SK-N-SH treated with all-trans-retinoic acid at 6 μM for 48 hours (cell line): ENCODE data around the gene CTNNA3.

ENCODE experiments used
- GLIS3 ChIP-seq: fragments of 250-450 bp; sonication (Bioruptor Pico); IDR thresholded peaks from 2 replicates; pipeline ENCODE4 v1.5.0; 2020; ENCODE audit warnings: mild to moderate bottlenecking, moderate library complexity
- ISL1 ChIP-seq: fragments of 250-450 bp; sonication (Bioruptor Pico); IDR thresholded peaks from 2 replicates; pipeline ENCODE4 v2.1.2; 2022; ENCODE audit warnings: mild to moderate bottlenecking, moderate library complexity
- PATZ1 ChIP-seq: fragments of 250-450 bp; sonication (Bioruptor Pico); IDR thresholded peaks from 2 replicates; pipeline ENCODE4 v1.8.0; 2020; ENCODE audit warnings: mild to moderate bottlenecking, moderate library complexity, borderline replicate concordance
- PPARA ChIP-seq: fragments of 250-450 bp; sonication (Bioruptor Pico); IDR thresholded peaks from 2 replicates; pipeline ENCODE4 v1.5.0; 2020; ENCODE audit warnings: mild to moderate bottlenecking, borderline replicate concordance
- RARB ChIP-seq: fragments of 250-450 bp; sonication (Bioruptor Pico); IDR thresholded peaks from 2 replicates; pipeline ENCODE4 v1.8.0; 2021; ENCODE audit warnings: mild to moderate bottlenecking, moderate library complexity
- ZFP30 ChIP-seq: fragments of 450-650 bp; formaldehyde crosslinking; IDR thresholded peaks from 2 replicates; pipeline ENCODE4 v1.5.0; 2022; ENCODE audit warnings: mild to moderate bottlenecking, moderate library complexity
- ZNF70 ChIP-seq: fragments of 450-650 bp; formaldehyde crosslinking; IDR thresholded peaks from 2 replicates; pipeline ENCODE4 v1.5.0; 2020; ENCODE audit warnings: mild to moderate bottlenecking, moderate library complexity
- ZNF8 ChIP-seq: fragments of 450-650 bp; formaldehyde crosslinking; IDR thresholded peaks from 2 replicates; pipeline ENCODE4 v1.5.0; 2020; ENCODE audit warnings: mild to moderate bottlenecking, moderate library complexity

DNA sequence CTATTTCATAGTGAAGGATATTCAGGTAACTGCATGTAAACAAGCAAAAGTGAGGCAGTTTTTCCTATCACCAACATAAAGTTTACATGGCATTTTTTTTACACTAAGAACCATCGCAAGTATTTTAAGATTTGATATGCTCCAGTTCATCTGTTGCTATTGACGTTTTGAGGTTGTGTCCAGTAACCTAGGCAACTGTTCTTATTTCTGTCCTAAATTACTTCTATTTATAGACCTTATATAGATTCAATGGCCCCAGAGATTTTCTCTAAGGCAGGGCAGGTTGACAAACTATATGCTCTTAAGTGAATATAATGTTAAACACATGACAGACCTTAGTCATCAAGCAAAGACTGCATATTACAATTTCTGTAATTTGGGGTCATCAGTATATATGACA, 1600.4 kb downstream of the CTNNA3 start:
- TF ChIP-seq PATZ1 (CRISPR knock-in tag) (no peak), ZFP30 (CRISPR knock-in tag) (no peak), PPARA (CRISPR knock-in tag) (no peak), GLIS3 (CRISPR knock-in tag) (no peak), ZNF8 (no peak), ZNF70 (CRISPR knock-in tag) (no peak), RARB (CRISPR knock-in tag) (no peak), ISL1 (CRISPR knock-in tag) (no peak)
